Transverse colon (tissue), 3 donors: ENCODE results near the gene FAM228A.

ENCODE experiments used
- EP300 ChIP-seq: sonication (generic); formaldehyde crosslinking; IDR thresholded peaks from one replicate; pipeline ENCODE4 v1.6.1; 2017; ENCODE audit warnings: antibody characterized with exemption, low read depth
- POLR2A ChIP-seq: fragments of 450-650 bp; IDR thresholded peaks from one replicate; pipeline ENCODE4 v1.6.1; 2016; ENCODE audit warnings: antibody characterized with exemption, mild to moderate bottlenecking, moderate library complexity
- TF ChIP-seq, protein P1 (sequence below), 5 experiments: fragments of 200-600 bp in 3 of 5; fragments of 450-650 bp in 2 of 5; sonication (generic) in 3 of 5; IDR thresholded peaks; 1 replicate in 2 of 5; 2 replicates in 3 of 5; pipeline ENCODE4 v1.5.1; 2016 to 2017; ENCODE audit warnings: antibody characterized with exemption in 5 of 5, inconsistent platforms in 3 of 5, mild to moderate bottlenecking in 2 of 5, moderate library complexity in 1 of 5

DNA sequence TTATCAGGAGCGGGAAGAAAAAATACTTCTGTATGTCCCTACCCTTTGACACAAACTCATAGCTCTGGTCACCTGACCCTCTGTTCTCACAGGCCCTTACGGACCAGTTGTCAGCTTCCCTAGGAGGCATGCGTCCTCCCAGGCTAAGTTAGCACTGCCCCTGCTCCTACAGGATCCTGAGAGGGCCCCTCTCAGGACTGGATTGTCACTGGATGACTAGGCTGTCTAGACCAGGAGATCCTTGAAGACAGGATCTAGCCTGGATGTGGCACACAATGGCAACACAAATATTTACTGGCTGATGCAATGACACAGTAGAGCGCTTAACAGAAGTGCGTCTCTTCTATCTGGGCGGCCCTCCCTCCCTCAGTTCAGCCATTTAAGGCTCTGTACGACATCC lies 7.7 kb downstream of the FAM228A start:
- TF ChIP-seq POLR2A (no peak), EP300 (no peak)
- TF ChIP-seq, protein P1, sequence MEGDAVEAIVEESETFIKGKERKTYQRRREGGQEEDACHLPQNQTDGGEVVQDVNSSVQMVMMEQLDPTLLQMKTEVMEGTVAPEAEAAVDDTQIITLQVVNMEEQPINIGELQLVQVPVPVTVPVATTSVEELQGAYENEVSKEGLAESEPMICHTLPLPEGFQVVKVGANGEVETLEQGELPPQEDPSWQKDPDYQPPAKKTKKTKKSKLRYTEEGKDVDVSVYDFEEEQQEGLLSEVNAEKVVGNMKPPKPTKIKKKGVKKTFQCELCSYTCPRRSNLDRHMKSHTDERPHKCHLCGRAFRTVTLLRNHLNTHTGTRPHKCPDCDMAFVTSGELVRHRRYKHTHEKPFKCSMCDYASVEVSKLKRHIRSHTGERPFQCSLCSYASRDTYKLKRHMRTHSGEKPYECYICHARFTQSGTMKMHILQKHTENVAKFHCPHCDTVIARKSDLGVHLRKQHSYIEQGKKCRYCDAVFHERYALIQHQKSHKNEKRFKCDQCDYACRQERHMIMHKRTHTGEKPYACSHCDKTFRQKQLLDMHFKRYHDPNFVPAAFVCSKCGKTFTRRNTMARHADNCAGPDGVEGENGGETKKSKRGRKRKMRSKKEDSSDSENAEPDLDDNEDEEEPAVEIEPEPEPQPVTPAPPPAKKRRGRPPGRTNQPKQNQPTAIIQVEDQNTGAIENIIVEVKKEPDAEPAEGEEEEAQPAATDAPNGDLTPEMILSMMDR (IDR thresholded peaks at IDR 0.05) = no peak
